Measurements from ENCODE around the gene LORICRIN.
"Not testable (repeated sequence)": the region's sequence is repeated elsewhere in the genome, so short reads cannot be mapped to it uniquely, and the experiment has no call there.

The LORICRIN gene

GRCh38 chr1:153220606-153221303 lies 38.7 kb upstream of the LORICRIN start:
- no peak overlapping the region for H3K27ac ChIP-seq
- no peak overlapping the region for H3K4me3 ChIP-seq (ENCODE audit: low read depth, low read length)
- in situ Hi-C loops (cut with HindIII; ENCODE audit: low pct_ligation_motif_present, low sequenced_read_pairs), result no loop called here
- TF ChIP-seq CTCF (IDR thresholded peaks at IDR 0.05; ENCODE audit: low read depth, low read length, missing control alignments), result no peak
- DNase-seq, result no peak
- no peaks in the 10 kb centered on the region for H3K27me3 ChIP-seq (replicated peaks)
- no peaks in the 10 kb centered on the region for H3K36me3 ChIP-seq (replicated peaks)

DNA sequence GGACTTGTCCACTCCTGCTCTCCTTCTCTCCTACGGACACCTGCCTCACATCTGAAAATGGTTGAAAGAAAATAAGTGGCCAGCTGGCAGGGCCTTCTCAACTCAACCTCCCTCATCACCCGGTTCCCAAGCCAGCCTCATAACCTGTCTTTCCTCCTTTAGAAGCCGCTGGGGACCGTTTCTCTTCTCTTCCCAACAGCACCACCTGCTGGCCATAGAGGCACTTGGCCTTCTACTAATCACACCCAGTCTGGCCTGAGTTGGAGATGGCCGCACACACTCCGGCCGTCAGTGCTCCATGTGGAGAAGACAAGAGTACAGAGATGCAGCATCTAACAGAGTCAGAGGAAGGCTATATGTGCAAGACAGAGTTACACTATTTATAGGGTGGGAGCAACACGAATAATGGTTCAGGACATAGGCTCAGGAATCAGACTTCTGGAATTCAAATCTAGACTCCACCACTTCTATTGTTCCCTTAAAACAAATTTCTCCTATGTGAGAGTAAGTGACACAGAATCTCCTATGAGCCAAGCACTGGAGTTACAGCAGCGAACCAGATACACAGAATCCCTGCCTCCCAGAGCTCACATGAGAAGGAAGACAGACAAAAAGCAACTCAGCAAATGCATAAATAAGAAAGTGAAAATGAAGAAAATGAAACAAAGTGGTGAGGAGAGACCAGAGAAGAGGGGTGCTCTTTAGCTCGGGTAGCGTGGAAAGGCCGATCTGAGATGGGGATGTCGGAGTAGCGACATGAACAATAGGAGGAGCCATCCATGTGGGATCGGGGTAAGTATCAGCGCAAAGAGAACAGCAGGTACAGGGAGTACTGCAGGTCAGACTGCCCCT lies 36.2 kb upstream of the LORICRIN start:
- H3K36me3 ChIP-seq (replicated peaks); H3K27ac ChIP-seq; in situ Hi-C loops (cut with HindIII; ENCODE audit: low pct_ligation_motif_present, low sequenced_read_pairs); H3K27me3 ChIP-seq (replicated peaks); H3K4me3 ChIP-seq (ENCODE audit: low read depth, low read length): not testable (repeated sequence)
- peak; percentile 73 for TF ChIP-seq CTCF (IDR thresholded peaks at IDR 0.05; ENCODE audit: low read depth, low read length, missing control alignments)
- DNase-seq, result peak; percentile 60

DNA sequence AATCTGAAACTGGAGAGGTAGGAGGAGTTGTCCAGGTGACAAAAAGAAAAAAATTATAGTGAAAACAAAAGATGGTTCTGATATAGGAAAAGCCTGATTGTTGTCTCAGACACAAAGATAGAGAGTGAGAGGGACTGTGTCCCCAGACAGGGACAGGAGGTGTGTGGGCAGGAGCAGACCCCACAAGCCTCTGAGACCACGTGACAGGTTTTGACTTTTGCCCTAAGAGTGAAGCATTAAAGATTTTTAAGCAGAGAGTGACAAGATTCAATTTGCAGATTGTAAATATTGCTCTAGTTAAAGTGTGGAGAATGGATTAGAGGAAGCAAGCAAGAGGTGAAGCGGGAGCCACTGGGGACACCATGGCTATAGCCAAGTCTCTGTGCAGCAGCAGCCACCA lies 31.7 kb upstream of the LORICRIN start:
- TF ChIP-seq CTCF (IDR thresholded peaks at IDR 0.05; ENCODE audit: low read depth, low read length, missing control alignments), result no peak

DNA sequence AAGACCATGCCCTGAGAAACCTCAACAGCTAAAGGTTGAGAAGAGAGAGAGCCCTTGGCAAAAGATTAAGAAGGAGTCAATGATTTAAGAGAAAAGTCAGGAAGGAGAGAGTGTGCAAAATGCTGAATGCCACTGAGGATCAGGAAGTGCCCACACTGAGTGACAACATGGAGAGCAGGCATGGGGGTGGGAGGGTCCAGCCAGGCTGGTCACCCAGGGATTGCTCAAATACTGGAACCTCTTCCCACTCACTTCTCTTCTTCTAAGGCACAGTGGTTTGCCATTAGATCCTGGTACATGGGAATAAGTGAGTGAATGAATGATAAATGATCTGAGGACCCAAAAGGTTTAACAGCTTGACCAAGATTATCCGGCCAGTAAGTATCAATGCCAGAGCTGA lies 31.0 kb upstream of the LORICRIN start:
- no peak for TF ChIP-seq CTCF (IDR thresholded peaks at IDR 0.05; ENCODE audit: low read depth, low read length, missing control alignments)
- Histone ChIP-seq H3K27me3 (replicated peaks) (no peaks in the 10 kb centered on the region), H3K27ac (no peak overlapping the region), H3K36me3 (replicated peaks) (no peaks in the 10 kb centered on the region), H3K4me3 (ENCODE audit: low read depth, low read length) (no peak overlapping the region)
- in situ Hi-C loops (cut with HindIII; ENCODE audit: low pct_ligation_motif_present, low sequenced_read_pairs), result no loop called here
- no peak for DNase-seq

More for the DNA sequence above, 31.7 kb upstream of the LORICRIN start:
- no peak overlapping the region for H3K27ac ChIP-seq
- H3K36me3 ChIP-seq (replicated peaks), result no peaks in the 10 kb centered on the region
- DNase-seq, result no peak
- no peaks in the 10 kb centered on the region for H3K27me3 ChIP-seq (replicated peaks)
- in situ Hi-C loops (cut with HindIII; ENCODE audit: low pct_ligation_motif_present, low sequenced_read_pairs), result no loop called here
- no peak overlapping the region for H3K4me3 ChIP-seq (ENCODE audit: low read depth, low read length)

GRCh38 chr1:153229076-153229829 lies 30.2 kb upstream of the LORICRIN start:
- H3K27me3 ChIP-seq (replicated peaks); H3K36me3 ChIP-seq (replicated peaks); H3K27ac ChIP-seq; H3K4me3 ChIP-seq (ENCODE audit: low read depth, low read length); in situ Hi-C loops (cut with HindIII; ENCODE audit: low pct_ligation_motif_present, low sequenced_read_pairs): not testable (repeated sequence)
- peak; percentile 62 for TF ChIP-seq CTCF (IDR thresholded peaks at IDR 0.05; ENCODE audit: low read depth, low read length, missing control alignments)
- DNase-seq, result peak; percentile 1

Measured in brain microvascular endothelial cell (primary cell).